Type B pancreatic cell (in vitro differentiated cells): ENCODE results near the gene DAPK1. TPM values are rescaled to one million over a fixed set of nuclear protein-coding genes. Genes with fewer than 3 reads are reported as not detected.

Source experiments
- DNase-seq: peaks from one replicate; pipeline ENCODE4 v3.0.0; 2021; ENCODE audit warnings: mixed read lengths; ENCODE audit not compliant: unreplicated experiment; ENCODE audit errors: extremely low spot score
- H3K27ac Mint-ChIP-seq: 2 replicates; pipeline ENCODE4 v1.8.0; 2021; ENCODE audit warnings: mild to moderate bottlenecking, mixed read lengths
- H3K27me3 Mint-ChIP-seq: 2 replicates; pipeline ENCODE4 v1.8.0; 2021; ENCODE audit warnings: mixed read lengths
- H3K36me3 Mint-ChIP-seq: 2 replicates; pipeline ENCODE4 v1.8.0; 2021; ENCODE audit warnings: mixed read lengths
- H3K4me1 Mint-ChIP-seq: one replicate; pipeline ENCODE4 v1.8.0; 2021; ENCODE audit warnings: mixed read lengths; ENCODE audit not compliant: unreplicated experiment
- H3K4me3 Mint-ChIP-seq: 2 replicates; pipeline ENCODE4 v1.8.0; 2021; ENCODE audit warnings: mild to moderate bottlenecking, mixed read lengths
- H3K9me3 Mint-ChIP-seq: 2 replicates; pipeline ENCODE4 v1.8.0; 2021; ENCODE audit warnings: mixed read lengths
- CTCF ChIP-seq: fragments of 200-600 bp; sonication (generic); conservative IDR thresholded peaks from 2 replicates; pipeline ENCODE4 v1.5.0; 2021; ENCODE audit warnings: antibody characterized with exemption, mild to moderate bottlenecking
- total RNA-seq: library from RNA; stranded (reverse); gene quantifications from 2 replicates; pipeline ENCODE4 v1.2.1, GENCODE V29; 2021; ENCODE audit warnings: low replicate concordance

The DAPK1 gene
- total RNA-seq, 1 donor from 2014 or later: 160 TPM

- Mint-ChIP-seq H3K27me3 (no peaks in the 10 kb centered on the region), H3K4me1 (peaks cover 26% of the 10 kb centered on the region), H3K27ac (peak overlapping the region; percentile 44), H3K4me3 (no peak overlapping the region), H3K9me3 (no peaks in the 10 kb centered on the region), H3K36me3 (peaks cover 59% of the 10 kb centered on the region)
- no peak for TF ChIP-seq CTCF
- DNase-seq: peak; percentile 27
Observed at GRCh38 chr9:87656485-87656884, 158.8 kb downstream of the DAPK1 start.

- Mint-ChIP-seq H3K4me1 (peaks cover 34% of the 10 kb centered on the region), H3K36me3 (peaks cover 65% of the 10 kb centered on the region), H3K9me3 (no peaks in the 10 kb centered on the region), H3K27ac (no peak overlapping the region), H3K4me3 (no peak overlapping the region), H3K27me3 (no peaks in the 10 kb centered on the region)
- no peak for TF ChIP-seq CTCF
- peak; percentile 57 for DNase-seq
Observed at GRCh38 chr9:87657190-87657589, 159.5 kb downstream of the DAPK1 start.

GRCh38 chr9:87657893-87658292 is 160.2 kb downstream of the DAPK1 start:
- Mint-ChIP-seq H3K4me1 (peaks cover 38% of the 10 kb centered on the region), H3K36me3 (peaks cover 69% of the 10 kb centered on the region), H3K9me3 (no peaks in the 10 kb centered on the region), H3K4me3 (no peak overlapping the region), H3K27ac (peak overlapping the region; percentile 39), H3K27me3 (no peaks in the 10 kb centered on the region)
- no peak for DNase-seq
- no peak for TF ChIP-seq CTCF

GRCh38 chr9:87658511-87658910 is 160.8 kb downstream of the DAPK1 start:
- Mint-ChIP-seq H3K9me3 (no peaks in the 10 kb centered on the region), H3K4me1 (peaks cover 41% of the 10 kb centered on the region), H3K4me3 (no peak overlapping the region), H3K27ac (no peak overlapping the region), H3K36me3 (peaks cover 67% of the 10 kb centered on the region), H3K27me3 (no peaks in the 10 kb centered on the region)
- no peak for TF ChIP-seq CTCF
- no peak for DNase-seq

GRCh38 chr9:87659534-87660419 is 162.1 kb downstream of the DAPK1 start:
- H3K27me3 Mint-ChIP-seq: no peaks in the 10 kb centered on the region
- DNase-seq: no peak
- H3K4me1 Mint-ChIP-seq: peaks cover 41% of the 10 kb centered on the region
- H3K27ac Mint-ChIP-seq: no peak overlapping the region
- no peaks in the 10 kb centered on the region for H3K9me3 Mint-ChIP-seq
- peaks cover 73% of the 10 kb centered on the region for H3K36me3 Mint-ChIP-seq
- TF ChIP-seq CTCF: no peak
- no peak overlapping the region for H3K4me3 Mint-ChIP-seq
